ENCODE results near the gene RPGRIP1L. TPM values are rescaled to one million over a fixed set of nuclear protein-coding genes. Genes with fewer than 3 reads are reported as not detected.

The RPGRIP1L gene
- total and polyA plus RNA-seq, 2 of the 13 experiments (the other 11 are each of a cell fraction or from before 2014, with no cell fraction given): 5.0 to 13.5 TPM

GRCh38 chr16:53703590-53704444 lies at the start of gene RPGRIP1L, which contains the start of gene FTO (continued):
- no peak for TF ChIP-seq KIAA2018 (CRISPR knock-in tag; IDR thresholded peaks at IDR 0.05; ENCODE audit: borderline replicate concordance)
- peak; percentile 80; the same call in 1 of the 2 replicates for TF ChIP-seq ZNF510 (CRISPR knock-in tag; IDR thresholded peaks at IDR 0.05; ENCODE audit: low read depth)
- peak; percentile 27; the same call in 1 of the 2 replicates for TF ChIP-seq MLX (CRISPR knock-in tag; IDR thresholded peaks at IDR 0.05)
- no peak for TF ChIP-seq FLYWCH1 (CRISPR knock-in tag; IDR thresholded peaks at IDR 0.05)
- no peak for TF ChIP-seq TCF7 (IDR thresholded peaks at IDR 0.05; ENCODE audit: low read depth)
- TF ChIP-seq, protein P1, sequence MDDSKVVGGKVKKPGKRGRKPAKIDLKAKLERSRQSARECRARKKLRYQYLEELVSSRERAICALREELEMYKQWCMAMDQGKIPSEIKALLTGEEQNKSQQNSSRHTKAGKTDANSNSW (CRISPR knock-in tag; IDR thresholded peaks at IDR 0.05; ENCODE audit: borderline replicate concordance): no peak
- TF ChIP-seq, protein P2, sequence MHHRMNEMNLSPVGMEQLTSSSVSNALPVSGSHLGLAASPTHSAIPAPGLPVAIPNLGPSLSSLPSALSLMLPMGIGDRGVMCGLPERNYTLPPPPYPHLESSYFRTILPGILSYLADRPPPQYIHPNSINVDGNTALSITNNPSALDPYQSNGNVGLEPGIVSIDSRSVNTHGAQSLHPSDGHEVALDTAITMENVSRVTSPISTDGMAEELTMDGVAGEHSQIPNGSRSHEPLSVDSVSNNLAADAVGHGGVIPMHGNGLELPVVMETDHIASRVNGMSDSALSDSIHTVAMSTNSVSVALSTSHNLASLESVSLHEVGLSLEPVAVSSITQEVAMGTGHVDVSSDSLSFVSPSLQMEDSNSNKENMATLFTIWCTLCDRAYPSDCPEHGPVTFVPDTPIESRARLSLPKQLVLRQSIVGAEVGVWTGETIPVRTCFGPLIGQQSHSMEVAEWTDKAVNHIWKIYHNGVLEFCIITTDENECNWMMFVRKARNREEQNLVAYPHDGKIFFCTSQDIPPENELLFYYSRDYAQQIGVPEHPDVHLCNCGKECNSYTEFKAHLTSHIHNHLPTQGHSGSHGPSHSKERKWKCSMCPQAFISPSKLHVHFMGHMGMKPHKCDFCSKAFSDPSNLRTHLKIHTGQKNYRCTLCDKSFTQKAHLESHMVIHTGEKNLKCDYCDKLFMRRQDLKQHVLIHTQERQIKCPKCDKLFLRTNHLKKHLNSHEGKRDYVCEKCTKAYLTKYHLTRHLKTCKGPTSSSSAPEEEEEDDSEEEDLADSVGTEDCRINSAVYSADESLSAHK (CRISPR knock-in tag; IDR thresholded peaks at IDR 0.05; ENCODE audit: borderline replicate concordance): no peak
- TF ChIP-seq RERE (CRISPR knock-in tag; IDR thresholded peaks at IDR 0.05; ENCODE audit: low read depth): peak; percentile 59; the same call in 1 of the 2 replicates
- TF ChIP-seq SMC3 (IDR thresholded peaks at IDR 0.05; ENCODE audit: low read length): no peak
- TF ChIP-seq PRMT3 (CRISPR knock-in tag; IDR thresholded peaks at IDR 0.05; ENCODE audit: borderline replicate concordance, low read depth): no peak
